HG03469 (cell line): ENCODE results near the gene EEF2.
"Not testable (repeated sequence)": the region's sequence is repeated elsewhere in the genome, so short reads cannot be mapped to it uniquely, and the experiment has no call there.

Source experiments
- ATAC-seq: cut with Tn5 transposase; IDR thresholded peaks from one replicate; pipeline ENCODE4 v1.9.1; 2021; ENCODE audit warnings: mild to moderate bottlenecking, moderate library complexity, moderate number of reproducible peaks; ENCODE audit not compliant: unreplicated experiment

Gene EEF2

GRCh38 chr19:3950871-3951861 is 34.1 kb downstream of the EEF2 start:
- no peak for ATAC-seq

DNA sequence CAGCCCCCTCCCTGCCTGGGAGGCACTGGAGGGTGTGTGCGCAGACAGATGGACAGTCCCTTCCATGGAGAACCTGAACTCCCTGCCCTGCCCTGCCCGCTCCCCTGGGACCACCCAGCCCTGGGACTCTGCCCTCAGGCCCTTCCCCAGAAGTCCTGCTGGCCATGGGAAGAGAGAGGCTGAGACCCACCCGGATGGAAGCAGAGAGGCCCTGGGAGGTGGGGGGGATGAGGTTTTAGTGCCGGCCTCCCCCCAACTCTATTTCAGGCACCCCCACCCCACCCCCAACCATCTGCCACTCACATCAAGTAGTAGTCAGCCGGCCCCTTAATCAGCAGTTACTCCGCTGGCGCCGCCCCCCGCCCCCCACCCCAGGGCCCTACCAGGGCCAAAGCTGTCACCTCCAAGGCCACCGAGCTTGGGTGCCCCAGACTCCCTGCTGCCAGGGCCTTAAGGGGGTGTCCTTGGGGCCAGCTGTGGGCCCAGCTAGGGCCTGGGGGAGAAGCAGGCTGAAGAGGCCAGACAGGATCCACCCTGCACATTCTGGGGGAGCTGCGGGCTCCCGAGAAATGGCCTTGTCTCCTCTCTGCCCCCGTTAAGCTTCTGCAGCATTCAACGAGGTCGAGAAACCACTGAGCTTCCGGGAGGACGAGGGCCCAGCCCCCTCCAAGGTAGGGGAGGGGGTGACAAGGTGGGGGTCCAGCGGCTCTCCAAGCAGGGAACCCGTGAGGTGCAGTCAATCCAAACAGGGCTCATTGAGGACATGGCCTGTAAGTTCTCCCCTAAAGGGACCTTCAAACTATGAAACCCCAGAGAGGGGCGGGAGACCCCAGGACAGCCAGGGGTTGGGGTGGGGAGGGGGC is 35.0 kb downstream of the EEF2 start:
- no peak for ATAC-seq

- ATAC-seq: no peak
Observed at GRCh38 chr19:3949294-3949693, 36.0 kb downstream of the EEF2 start.

- ATAC-seq: not testable (repeated sequence)
Observed at GRCh38 chr19:3947316-3947933, 37.8 kb downstream of the EEF2 start.

GRCh38 chr19:3945838-3946237 is 39.4 kb downstream of the EEF2 start:
- ATAC-seq: no peak

DNA sequence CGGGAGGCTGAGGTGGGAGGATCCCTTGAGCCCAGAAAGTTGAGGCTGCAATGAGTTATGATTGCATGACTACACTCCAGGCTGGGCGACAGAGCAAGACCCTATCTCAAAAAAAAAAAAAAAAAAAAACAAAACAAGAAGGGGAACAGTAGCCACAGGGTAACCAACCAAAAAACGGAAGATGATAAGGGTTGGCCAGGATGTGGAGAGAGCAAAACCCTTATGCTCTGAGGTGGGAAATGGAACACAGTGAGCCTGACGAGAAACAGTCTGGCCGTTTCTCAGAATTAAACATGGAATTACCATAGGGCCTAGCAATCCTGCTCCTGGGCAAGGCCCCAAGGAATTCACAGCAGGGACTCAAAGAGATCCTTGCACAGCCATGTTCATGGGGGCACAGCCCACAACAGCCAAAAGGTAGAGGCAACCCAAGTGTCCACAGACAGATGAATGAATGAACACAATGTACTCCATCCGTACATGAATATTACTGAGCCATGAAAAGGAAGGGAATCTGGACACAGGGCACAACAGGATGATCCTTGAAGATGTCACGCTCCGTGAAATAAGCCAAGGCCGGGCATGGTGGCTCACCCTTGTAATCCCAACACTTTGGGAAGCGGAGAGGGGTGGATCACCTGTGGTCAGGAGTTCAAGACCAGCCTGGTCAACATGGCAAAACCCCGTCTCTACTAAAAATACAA is 41.1 kb downstream of the EEF2 start:
- ATAC-seq: no peak

DNA sequence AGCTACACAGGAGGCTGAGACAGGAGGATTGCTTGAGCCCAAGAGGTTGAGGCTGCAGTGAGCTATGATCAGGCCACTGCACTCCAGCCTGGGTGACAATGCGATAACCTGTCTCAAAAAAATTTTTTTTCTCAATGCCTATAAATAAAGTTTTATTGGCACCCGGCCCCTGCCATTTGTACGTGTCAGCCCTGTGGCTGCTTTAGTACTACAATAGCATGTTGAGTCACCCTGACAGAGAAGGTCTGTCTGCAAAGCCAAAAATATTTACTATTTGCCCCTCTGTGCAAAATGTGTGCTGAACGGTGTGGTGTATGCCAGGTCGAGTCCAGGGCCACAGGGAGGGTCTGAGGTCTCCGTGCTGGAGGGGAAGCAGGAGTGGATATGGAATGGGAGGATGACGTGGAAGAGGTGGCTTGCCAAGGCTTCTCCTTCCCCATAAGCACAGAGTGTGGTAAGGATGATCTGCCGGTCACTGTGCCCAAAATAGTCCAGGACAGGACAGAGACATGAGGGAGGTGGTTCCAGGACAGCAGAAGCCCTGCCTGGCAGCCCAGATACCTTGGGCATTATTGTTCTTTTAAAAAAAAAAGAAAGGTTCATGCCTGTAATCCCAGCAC is 42.4 kb downstream of the EEF2 start:
- no peak for ATAC-seq

GRCh38 chr19:3938300-3938950 is 46.8 kb downstream of the EEF2 start:
- not testable (repeated sequence) for ATAC-seq

- ATAC-seq: no peak
Observed at GRCh38 chr19:3936506-3937442, 48.5 kb downstream of the EEF2 start.

GRCh38 chr19:3932931-3933810 is 52.1 kb downstream of the EEF2 start, which contains the start of gene NMRK2:
TSS of gene NMRK2 (plus strand) at chr19:3933069. CDS start at chr19:3933672, 603 bp downstream.
- ATAC-seq: no peak

DNA sequence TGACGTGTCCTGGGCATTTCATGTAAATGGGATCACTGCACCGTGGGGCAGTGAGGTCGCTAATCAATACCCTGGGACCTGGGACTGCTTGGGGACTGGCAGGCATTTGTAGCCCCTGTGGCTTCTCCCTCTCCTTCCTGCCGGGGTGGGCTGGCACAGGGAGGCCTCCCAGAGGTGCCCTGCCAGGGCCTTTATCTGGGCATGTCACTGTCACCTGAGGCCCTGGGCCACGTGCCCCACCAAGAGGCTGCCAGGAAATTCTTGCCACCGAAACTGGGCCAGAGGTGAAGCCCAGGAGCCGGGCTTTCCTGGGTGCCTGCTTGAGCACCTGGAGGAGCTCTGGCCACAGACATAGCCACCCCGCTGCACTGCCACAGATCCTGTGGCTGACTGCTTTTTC is 54.2 kb downstream of the EEF2 start:
- no peak for ATAC-seq
